Liver (tissue), 9 donors: ENCODE results near the gene CHN2. TPM values are rescaled to one million over a fixed set of nuclear protein-coding genes. Genes with fewer than 3 reads are reported as not detected.

ENCODE experiments used
- DNase-seq: peaks from one replicate; pipeline ENCODE4 v3.0.0-alpha.2; 2017; ENCODE audit warnings: low spot score
- H3K27ac ChIP-seq, 2 donors: one replicate each; pipeline ENCODE4 v1.7.0; 2013; ENCODE audit warnings: inconsistent platforms in 2 of 2, low read length in 2 of 2, control low read depth in 1 of 2, low read depth in 1 of 2, mild to moderate bottlenecking in 1 of 2
- H3K27me3 ChIP-seq, 4 donors: one replicate each; pipeline versions ENCODE4 v1.6.1 to v1.7.0; 2013; ENCODE audit warnings: low read length in 3 of 4, inconsistent platforms in 1 of 4, mild to moderate bottlenecking in 1 of 4, moderate library complexity in 1 of 4; ENCODE audit not compliant: control insufficient read depth in 4 of 4, insufficient read depth in 4 of 4
- H3K36me3 ChIP-seq, 4 donors: one replicate each; pipeline versions ENCODE4 v1.6.1 to v1.7.0; 2013; ENCODE audit warnings: low read length in 3 of 4, mild to moderate bottlenecking in 3 of 4, low read depth in 1 of 4, moderate library complexity in 1 of 4; ENCODE audit not compliant: control insufficient read depth in 4 of 4, insufficient read depth in 3 of 4
- H3K4me1 ChIP-seq, 4 donors: one replicate each; pipeline versions ENCODE4 v1.6.1 to v1.7.0; 2013; ENCODE audit warnings: low read length in 3 of 4, mild to moderate bottlenecking in 3 of 4, moderate library complexity in 1 of 4; ENCODE audit not compliant: control insufficient read depth in 4 of 4, insufficient read depth in 4 of 4
- H3K4me3 ChIP-seq, 3 donors: one replicate each; pipeline versions ENCODE4 v1.6.1 to v1.7.0; 2013; ENCODE audit warnings: low read length in 3 of 3, control low read depth in 1 of 3, low read depth in 1 of 3, mild to moderate bottlenecking in 1 of 3
- H3K9ac ChIP-seq, 2 donors: one replicate each; pipeline ENCODE4 v1.7.0; 2013; ENCODE audit warnings: low read length in 2 of 2, mild to moderate bottlenecking in 2 of 2, moderate library complexity in 2 of 2, control low read depth in 1 of 2, low read depth in 1 of 2
- H3K9me3 ChIP-seq, 4 donors: one replicate each; pipeline versions ENCODE4 v1.6.1 to v1.7.0; 2013; ENCODE audit warnings: low read length in 3 of 4; ENCODE audit not compliant: control insufficient read depth in 4 of 4
- ATF3 ChIP-seq: IDR thresholded peaks from 2 replicates; pipeline ENCODE4 v1.6.1; 2016; ENCODE audit warnings: antibody characterized with exemption
- CTCF ChIP-seq: fragments of 150-350 bp; IDR thresholded peaks from 2 replicates; pipeline ENCODE4 v1.5.1; 2017; ENCODE audit warnings: improper control_type of control experiment, low read depth, low read length; ENCODE audit not compliant: missing input control
- EGR1 ChIP-seq, 2 donors: IDR thresholded peaks; 2 replicates each; pipeline ENCODE4 v1.6.1; 2016 to 2018; ENCODE audit warnings: antibody characterized with exemption in 2 of 2, low read depth in 2 of 2
- FOXA1 ChIP-seq: IDR thresholded peaks from 2 replicates; pipeline ENCODE4 v1.6.1; 2016; ENCODE audit warnings: antibody characterized with exemption
- FOXA2 ChIP-seq: IDR thresholded peaks from 2 replicates; pipeline ENCODE4 v1.6.1; 2016; ENCODE audit warnings: antibody characterized with exemption
- GABPA ChIP-seq, 2 donors: IDR thresholded peaks in 1 of 2; conservative IDR thresholded peaks in 1 of 2; 2 replicates each; pipeline ENCODE4 v1.6.1; 2016; ENCODE audit warnings: antibody characterized with exemption in 2 of 2, mild to moderate bottlenecking in 1 of 2, moderate library complexity in 1 of 2
- HNF4A ChIP-seq, 2 donors: conservative IDR thresholded peaks; 2 replicates each; pipeline ENCODE4 v1.6.1; 2016; ENCODE audit warnings: antibody characterized with exemption in 2 of 2, mild to moderate bottlenecking in 2 of 2
- HNF4G ChIP-seq: IDR thresholded peaks from 2 replicates; pipeline ENCODE4 v1.6.1; 2016; ENCODE audit warnings: antibody characterized with exemption
- JUND ChIP-seq, 2 donors: IDR thresholded peaks; 2 replicates each; pipeline ENCODE4 v1.6.1; 2016; ENCODE audit warnings: antibody characterized with exemption in 2 of 2
- MAX ChIP-seq: IDR thresholded peaks from 2 replicates; pipeline ENCODE4 v1.6.1; 2016; ENCODE audit warnings: antibody characterized with exemption
- NR2F2 ChIP-seq: IDR thresholded peaks from 2 replicates; pipeline ENCODE4 v1.6.1; 2016; ENCODE audit warnings: antibody characterized with exemption
- RAD21 ChIP-seq, 2 donors: IDR thresholded peaks; 2 replicates each; pipeline ENCODE4 v1.6.1; 2016; ENCODE audit warnings: antibody characterized with exemption in 2 of 2, mild to moderate bottlenecking in 2 of 2
- REST ChIP-seq: IDR thresholded peaks from 2 replicates; pipeline ENCODE4 v1.6.1; 2016; ENCODE audit warnings: antibody characterized with exemption, mild to moderate bottlenecking
- RXRA ChIP-seq, 2 donors: IDR thresholded peaks; 2 replicates each; pipeline ENCODE4 v1.6.1; 2017 to 2018; ENCODE audit warnings: antibody characterized with exemption in 2 of 2, mild to moderate bottlenecking in 1 of 2
- SP1 ChIP-seq: IDR thresholded peaks from 2 replicates; pipeline ENCODE4 v1.6.1; 2018; ENCODE audit warnings: antibody characterized with exemption, mild to moderate bottlenecking
- TAF1 ChIP-seq: conservative IDR thresholded peaks from 2 replicates; pipeline ENCODE4 v1.6.1; 2016; ENCODE audit warnings: antibody characterized with exemption, mild to moderate bottlenecking
- YY1 ChIP-seq: IDR thresholded peaks from 2 replicates; pipeline ENCODE4 v1.6.1; 2016; ENCODE audit warnings: antibody characterized with exemption, mild to moderate bottlenecking
- ZBTB33 ChIP-seq: IDR thresholded peaks from 2 replicates; pipeline ENCODE4 v1.6.1; 2016; ENCODE audit warnings: antibody characterized with exemption
- WGBS: extraction: QIAGEN DNeasy Blood & Tissue Kit; methylation state at CpG from one replicate; pipeline ENCODE4 v1.1.7; 2013; 5-methylcytosine and 5-hydroxymethylcytosine counted together
- polyA plus RNA-seq, 2 donors: library from polyadenylated mRNA; stranded (reverse) in 1 of 2; unstranded in 1 of 2; fragments of 200-250 nt in 1 of 2; fragments of >200 nt in 1 of 2; fragmentation: Nextera tagmentation in 1 of 2; extraction: Ambion mirVana in 1 of 2; gene quantifications; one replicate each; pipeline versions ENCODE4 v1.2.1 to v1.2.3, GENCODE V29; 2013 to 2015
- total RNA-seq, 2 donors: library from RNA; depleted of rRNA; stranded (reverse); fragments of >200 nt; gene quantifications; one replicate each; pipeline ENCODE4 v1.2.3, GENCODE V29; 2014
- donor health status: healthy.
- donor health status: healthy.
- donor health status: healthy.
- donor health status: healthy.
- donor health status: healthy.

CHN2 gene
- total and polyA plus RNA-seq, 4 donors, result 8.3 to 25.4 (median 17.8) TPM

GRCh38 chr7:29285444-29285793, 90.8 kb downstream of the CHN2 start:
- no peaks in the 10 kb centered on the region for H3K9me3 ChIP-seq
- 79% methylated on average over 4 of the region's 4 CpGs for WGBS
- peak overlapping the region in 1 of 2 donors; percentile 31 for H3K27ac ChIP-seq
- H3K9ac ChIP-seq, result no peak overlapping the region
- peaks cover 8 to 55% (median 28%) of the 10 kb centered on the region in 4 donors for H3K4me1 ChIP-seq
- no peak for DNase-seq
- H3K36me3 ChIP-seq, result no peaks in the 10 kb centered on the region
- no peak overlapping the region for H3K4me3 ChIP-seq
- no peak for TF ChIP-seq GABPA (IDR thresholded peaks at IDR 0.05 in 1 of 2, conservative IDR thresholded peaks at IDR 0.05 in 1 of 2)
- no peak for TF ChIP-seq YY1
- no peak for TF ChIP-seq FOXA1
- TF ChIP-seq ZBTB33, result no peak
- TF ChIP-seq MAX, result no peak
- TF ChIP-seq TAF1, result no peak
- TF ChIP-seq FOXA2, result no peak
- no peak for TF ChIP-seq HNF4A (conservative IDR thresholded peaks at IDR 0.05)
- no peak for TF ChIP-seq HNF4G
- no peak for TF ChIP-seq EGR1 (IDR thresholded peaks at IDR 0.05; ENCODE audit: low read depth in 2 of 2)
- no peak for TF ChIP-seq REST
- TF ChIP-seq ATF3, result no peak
- TF ChIP-seq CTCF, result no peak
- TF ChIP-seq NR2F2, result no peak
- TF ChIP-seq RXRA (IDR thresholded peaks at IDR 0.05), result no peak
- TF ChIP-seq RAD21 (IDR thresholded peaks at IDR 0.05), result no peak
- TF ChIP-seq SP1, result no peak
- no peak for TF ChIP-seq JUND (IDR thresholded peaks at IDR 0.05)
- H3K27me3 ChIP-seq, result no peaks in the 10 kb centered on the region
